ENCODE data around the gene DMBT1.

DMBT1 gene

GRCh38 chr10:122548407-122549085, 12.0 kb upstream of the DMBT1 start:
- DNase-seq (ENCODE audit: low spot score), result no peak

GRCh38 chr10:122549636-122550035, 10.9 kb upstream of the DMBT1 start:
- DNase-seq (ENCODE audit: low spot score), result no peak

- DNase-seq (ENCODE audit: low spot score), result no peak
Measured at GRCh38 chr10:122550427-122550826, 10.1 kb upstream of the DMBT1 start.

- no peak for DNase-seq (ENCODE audit: low spot score)
Measured at GRCh38 chr10:122550983-122551382, 9.6 kb upstream of the DMBT1 start.

GRCh38 chr10:122551450-122551849, 9.1 kb upstream of the DMBT1 start:
- no peak for DNase-seq (ENCODE audit: low spot score)

GRCh38 chr10:122553341-122553740, 7.2 kb upstream of the DMBT1 start:
- DNase-seq (ENCODE audit: low spot score), result no peak

- no peak for DNase-seq (ENCODE audit: low spot score)
Measured at GRCh38 chr10:122554131-122555036, 6.2 kb upstream of the DMBT1 start.

- DNase-seq (ENCODE audit: low spot score), result no peak
Measured at GRCh38 chr10:122555442-122555841, 5.1 kb upstream of the DMBT1 start.

GRCh38 chr10:122557516-122557915, 3.0 kb upstream of the DMBT1 start:
- DNase-seq (ENCODE audit: low spot score), result no peak

- no peak for DNase-seq (ENCODE audit: low spot score)
Measured at GRCh38 chr10:122558452-122558851, 2.1 kb upstream of the DMBT1 start.

- no peak for DNase-seq (ENCODE audit: low spot score)
Measured at GRCh38 chr10:122559228-122559627, 1.3 kb upstream of the DMBT1 start.

- no peak for DNase-seq (ENCODE audit: low spot score)
Measured at GRCh38 chr10:122561212-122561611, 658 bp downstream of the DMBT1 start.

- no peak for DNase-seq (ENCODE audit: low spot score)
Measured at GRCh38 chr10:122561792-122562191, 1.2 kb downstream of the DMBT1 start.

GRCh38 chr10:122564980-122565379, 4.4 kb downstream of the DMBT1 start:
- no peak for DNase-seq (ENCODE audit: low spot score)

- DNase-seq (ENCODE audit: low spot score), result peak; percentile 87
Measured at GRCh38 chr10:122565766-122566206, 5.2 kb downstream of the DMBT1 start.

GRCh38 chr10:122566632-122567031, 6.1 kb downstream of the DMBT1 start:
- DNase-seq (ENCODE audit: low spot score), result no peak

- DNase-seq (ENCODE audit: low spot score), result no peak
Measured at GRCh38 chr10:122567056-122567660, 6.6 kb downstream of the DMBT1 start.

- DNase-seq (ENCODE audit: low spot score), result no peak
Measured at GRCh38 chr10:122568551-122568950, 8.0 kb downstream of the DMBT1 start.

GRCh38 chr10:122570920-122571319, 10.4 kb downstream of the DMBT1 start:
- DNase-seq (ENCODE audit: low spot score), result no peak

GRCh38 chr10:122571892-122572291, 11.3 kb downstream of the DMBT1 start:
- peak; percentile 65 for DNase-seq (ENCODE audit: low spot score)

- no peak for DNase-seq (ENCODE audit: low spot score)
Measured at GRCh38 chr10:122575776-122576175, 15.2 kb downstream of the DMBT1 start.

GRCh38 chr10:122576291-122576690, 15.7 kb downstream of the DMBT1 start:
- no peak for DNase-seq (ENCODE audit: low spot score)

Measured in globus pallidus (tissue), 1 donor.